HCT116 (cell line): ENCODE data around the gene ANTKMT. TPM values are rescaled to one million over a fixed set of nuclear protein-coding genes. Genes with fewer than 3 reads are reported as not detected.

Source experiments
- ATAC-seq: fragments of 200-7000 bp; cut with Tn5 transposase; 2 replicates; pipeline ENCODE4 v1.9.1; 2020; ENCODE audit warnings: mild to moderate bottlenecking, moderate library complexity
- BruUV-seq: library from RNA; stranded (reverse); fragments of 400-500 nt; replicated peaks from 2 replicates; lab custom pipeline; 2021; lab: Mats Ljungman, UMichigan
- CTCF ChIA-PET: fragments of 300-600 bp; sonication (Branson Sonifier 250); formaldehyde crosslinking; loops from one replicate; lab custom pipeline; 2021; ENCODE audit warnings: antibody characterized with exemption; lab: Charles Lee
- POLR2A ChIA-PET: fragments of 300-600, 350-600 bp; sonication (Branson Sonifier 250); formaldehyde crosslinking; loops from one replicate; lab custom pipeline; 2021; ENCODE audit warnings: antibody characterized with exemption; lab: Charles Lee
- RAD21 ChIA-PET, 2 experiments: fragments of 300-600 bp; sonication (Branson Sonifier 250); formaldehyde crosslinking; loops; one replicate each; lab custom pipeline; 2023; ENCODE audit warnings: low total read pairs in 2 of 2; ENCODE audit not compliant: uncharacterized antibody in 2 of 2, unreplicated experiment in 2 of 2, low non-redundant PET in 1 of 2; lab: Charles Lee
- DNase-seq: peaks from one replicate; pipeline ENCODE4 v3.0.0-alpha.2; 2010; ENCODE audit warnings: low read depth, low spot score
- H2AFZ ChIP-seq: fragments of 200-600 bp; shearing (Covaris generic), sonication (generic); 2 replicates; pipeline ENCODE4 v1.6.1; 2017; ENCODE audit warnings: low read depth, mixed run types, mixed read lengths, antibody characterized with exemption, low read length; ENCODE audit not compliant: poor library complexity, severe bottlenecking
- H3K27ac ChIP-seq: 2 replicates; pipeline ENCODE4 v1.5.1; 2012; ENCODE audit warnings: low read depth, low read length
- H3K27me3 ChIP-seq: fragments of 200-600 bp; sonication (generic); 2 replicates; pipeline ENCODE4 v1.6.1; 2016; ENCODE audit warnings: mixed run types, low read length, mixed read lengths; ENCODE audit not compliant: insufficient read depth
- H3K36me3 ChIP-seq, 2 experiments: fragments of 200-500 bp in 1 of 2; fragments of 200-600 bp in 1 of 2; sonication (Bioruptor generic) in 1 of 2; sonication (generic) in 1 of 2; 2 replicates each; pipeline versions ENCODE4 v1.5.1 to v1.6.1; 2014 to 2016; ENCODE audit warnings: low read length in 2 of 2, inconsistent platforms in 1 of 2, mixed read lengths in 1 of 2, mixed run types in 1 of 2; ENCODE audit not compliant: insufficient read depth in 2 of 2, control insufficient read depth in 1 of 2
- H3K4me1 ChIP-seq, 2 experiments: fragments of 200-600 bp in 1 of 2; sonication (generic) in 1 of 2; 2 replicates each; pipeline versions ENCODE4 v1.5.1 to v1.6.1; 2012 to 2017; ENCODE audit warnings: low read length in 2 of 2, inconsistent platforms in 1 of 2, mild to moderate bottlenecking in 1 of 2, mixed read lengths in 1 of 2, mixed run types in 1 of 2, moderate library complexity in 1 of 2; ENCODE audit not compliant: insufficient read depth in 2 of 2, control insufficient read depth in 1 of 2
- H3K4me2 ChIP-seq: fragments of 200-600 bp; sonication (generic); 2 replicates; pipeline ENCODE4 v1.6.1; 2017; ENCODE audit warnings: mixed run types, low read length, mixed read lengths
- H3K4me3 ChIP-seq, 2 experiments: fragments of 200-600 bp in 1 of 2; sonication (generic) in 1 of 2; replicated peaks in 1 of 2; 2 replicates each; pipeline ENCODE4 v1.5.1; 2011 to 2016; ENCODE audit warnings: low read length in 2 of 2, control low read depth in 1 of 2, low read depth in 1 of 2, mild to moderate bottlenecking in 1 of 2, mixed read lengths in 1 of 2, mixed run types in 1 of 2
- H3K79me2 ChIP-seq: fragments of 200-600 bp; sonication (generic); 2 replicates; pipeline ENCODE4 v1.6.1; 2017; ENCODE audit warnings: mild to moderate bottlenecking, mixed run types, low read length, moderate library complexity, mixed read lengths; ENCODE audit not compliant: insufficient read depth
- H3K9ac ChIP-seq: fragments of 200-600 bp; sonication (generic); 2 replicates; pipeline ENCODE4 v1.6.1; 2016; ENCODE audit warnings: low read length, mixed read lengths
- H3K9me2 ChIP-seq: fragments of 200-600 bp; sonication (generic), shearing (Covaris generic); 2 replicates; pipeline ENCODE4 v1.6.1; 2017; ENCODE audit warnings: mixed run types, mild to moderate bottlenecking, moderate library complexity; ENCODE audit not compliant: insufficient read depth
- H3K9me3 ChIP-seq, 2 experiments: fragments of 200-500 bp in 1 of 2; fragments of 200-600 bp in 1 of 2; sonication (Bioruptor generic) in 1 of 2; sonication (generic) in 1 of 2; 2 replicates each; pipeline ENCODE4 v1.6.1; 2014 to 2017; ENCODE audit warnings: low read length in 2 of 2, mixed read lengths in 2 of 2, inconsistent platforms in 1 of 2, low read depth in 1 of 2, mild to moderate bottlenecking in 1 of 2, mixed run types in 1 of 2, moderate library complexity in 1 of 2; ENCODE audit not compliant: control insufficient read depth in 1 of 2, insufficient read depth in 1 of 2
- H4K20me1 ChIP-seq: fragments of 200-600 bp; sonication (generic), shearing (Covaris generic); 2 replicates; pipeline ENCODE4 v1.6.1; 2017; ENCODE audit warnings: mixed run types, mild to moderate bottlenecking, moderate library complexity; ENCODE audit not compliant: insufficient read depth
- CBX3 ChIP-seq: IDR thresholded peaks from 2 replicates; pipeline ENCODE4 v1.6.1; 2012; ENCODE audit warnings: low read depth
- CEBPB ChIP-seq: IDR thresholded peaks from 2 replicates; pipeline ENCODE4 v1.6.1; 2012; ENCODE audit warnings: low read depth
- CTCF ChIP-seq, 3 experiments: fragments of 200-600 bp in 1 of 3; sonication (generic) in 1 of 3; IDR thresholded peaks in 2 of 3; conservative IDR thresholded peaks in 1 of 3; 2 replicates each; pipeline ENCODE4 v1.5.1; 2012 to 2017; ENCODE audit warnings: low read depth in 2 of 3, low read length in 2 of 3, antibody characterized with exemption in 1 of 3, borderline replicate concordance in 1 of 3, control low read depth in 1 of 3, mild to moderate bottlenecking in 1 of 3, mixed read lengths in 1 of 3, mixed run types in 1 of 3, moderate library complexity in 1 of 3; ENCODE audit not compliant: insufficient read depth in 1 of 3
- ELF1 ChIP-seq: IDR thresholded peaks from 2 replicates; pipeline ENCODE4 v1.6.1; 2012; ENCODE audit warnings: low read depth, borderline replicate concordance
- EZH2 ChIP-seq: fragments of 200-600 bp; sonication (generic); IDR thresholded peaks from 2 replicates; pipeline ENCODE4 v1.6.1; 2017; ENCODE audit warnings: antibody characterized with exemption, mixed run types
- POLR2A ChIP-seq: IDR thresholded peaks from 2 replicates; pipeline ENCODE4 v1.7.0; 2011; ENCODE audit warnings: borderline replicate concordance; ENCODE audit not compliant: insufficient read depth, insufficient read length; ENCODE audit errors: extremely low read depth
- POLR2AphosphoS5 ChIP-seq: IDR thresholded peaks from 2 replicates; pipeline ENCODE4 v1.6.1; 2011; ENCODE audit warnings: mild to moderate bottlenecking, low read depth, low read length, moderate library complexity
- RAD21 ChIP-seq: IDR thresholded peaks from 2 replicates; pipeline ENCODE4 v1.6.1; 2012; ENCODE audit warnings: low read depth, mild to moderate bottlenecking
- SIN3A ChIP-seq: IDR thresholded peaks from 2 replicates; pipeline ENCODE4 v1.6.1; 2012; ENCODE audit warnings: low read depth
- SP1 ChIP-seq: IDR thresholded peaks from 2 replicates; pipeline ENCODE4 v1.6.1; 2012; ENCODE audit warnings: low read depth
- SRF ChIP-seq: IDR thresholded peaks from 2 replicates; pipeline ENCODE4 v1.6.1; 2012; ENCODE audit warnings: low read depth
- TCF7L2 ChIP-seq: IDR thresholded peaks from 2 replicates; pipeline ENCODE4 v1.7.0; 2011; ENCODE audit warnings: borderline replicate concordance, inconsistent platforms; ENCODE audit not compliant: insufficient read depth, insufficient read length; ENCODE audit errors: extremely low read depth
- intact Hi-C: fragments of 100-400 bp; cut with micrococcal nuclease; formaldehyde crosslinking; loops from 2 replicates; pipeline ENCODE4 v1.10.0; 2022
- total RNA-seq: library from RNA; stranded (reverse); gene quantifications from one replicate; pipeline ENCODE4 v1.2.1, GENCODE V29; 2021; ENCODE audit not compliant: unreplicated experiment

ANTKMT gene
- total RNA-seq, 1 experiment from 2014 or later: 65.4 TPM

- peak overlapping the region; percentile 98; the same call in 1 of the 2 replicates for H3K9ac ChIP-seq
- H3K4me1 ChIP-seq: peaks cover 5 to 29% of the 10 kb centered on the region in 2 experiments; a peak in 3 of 4 replicates
- peak overlapping the region; percentile 99 for H3K4me2 ChIP-seq
- H3K27ac ChIP-seq: peak overlapping the region; percentile 95
- H3K4me3 ChIP-seq: peak overlapping the region; percentile 80 to 89; a peak in 3 of 4 replicates
- H3K9me3 ChIP-seq: no peaks in the 10 kb centered on the region
- TF ChIP-seq SP1: no peak
- TF ChIP-seq POLR2AphosphoS5: 0 out of 2 replicates have a peak, but pooled peaks have one; percentile 13
- ATAC-seq: no peak
- BruUV-seq: no TSS peak
- RAD21 ChIA-PET: no interaction called here
- H3K9me2 ChIP-seq: no peaks in the 10 kb centered on the region
- peaks cover 0 to 3% of the 10 kb centered on the region in 2 experiments; a peak in 2 of 4 replicates for H3K36me3 ChIP-seq
- intact Hi-C loops: no loop called here
- DNase-seq: no peak
- peaks cover 19% of the 10 kb centered on the region; the same call in 1 of the 2 replicates for H3K79me2 ChIP-seq
- POLR2A ChIA-PET: interaction anchor here (0.9 kb wide), 1 partner anchor 9 kb away, joined by 3 read pairs; the partner anchor contains the start of gene ANTKMT
- CTCF ChIA-PET: interaction anchor here (3.0 kb wide), 1 partner anchor 11 kb away, joined by 9 read pairs; the partner anchor contains the start of gene CIAO3
- H3K27me3 ChIP-seq: no peaks in the 10 kb centered on the region
- H4K20me1 ChIP-seq: no peaks in the 10 kb centered on the region
- H2AFZ ChIP-seq: no peak overlapping the region
Observed at GRCh38 chr16:729768-730665, 9.1 kb downstream of the ANTKMT start.

- ATAC-seq: no peak
- no peak overlapping the region for H2AFZ ChIP-seq
- no peak overlapping the region for H3K4me2 ChIP-seq
- H3K27ac ChIP-seq: peak overlapping the region; percentile 95; the same call in 1 of the 2 replicates
- H3K4me3 ChIP-seq: no peak overlapping the region
- H3K9me2 ChIP-seq: no peaks in the 10 kb centered on the region
- no peak overlapping the region for H3K9ac ChIP-seq
- BruUV-seq: no TSS peak
- H3K9me3 ChIP-seq: no peaks in the 10 kb centered on the region
- H3K4me1 ChIP-seq: peaks cover 4 to 25% of the 10 kb centered on the region in 2 experiments; a peak in 3 of 4 replicates
- CTCF ChIA-PET: interaction anchor here (3.0 kb wide), 1 partner anchor 10 kb away, joined by 9 read pairs; the partner anchor contains the start of gene CIAO3
- no peaks in the 10 kb centered on the region for H3K27me3 ChIP-seq
- RAD21 ChIA-PET: no interaction called here
- no peaks in the 10 kb centered on the region for H4K20me1 ChIP-seq
- intact Hi-C loops: no loop called here
- H3K79me2 ChIP-seq: peaks cover 19% of the 10 kb centered on the region; the same call in 1 of the 2 replicates
- peaks cover 3 to 9% of the 10 kb centered on the region in 2 experiments; a peak in 3 of 4 replicates for H3K36me3 ChIP-seq
- POLR2A ChIA-PET: interaction anchor here (0.9 kb wide), 1 partner anchor 10 kb away, joined by 3 read pairs; the partner anchor contains the start of gene ANTKMT
- DNase-seq: no peak
- TF ChIP-seq POLR2AphosphoS5 (no peak), TCF7L2 (no peak), SIN3A (no peak), POLR2A (no peak), EZH2 (no peak), SRF (no peak), SP1 (no peak), ELF1 (no peak), CTCF (IDR thresholded peaks at IDR 0.05 in 2 of 3, conservative IDR thresholded peaks at IDR 0.05 in 1 of 3; ENCODE audit: borderline replicate concordance in 1 of 3, insufficient read depth in 1 of 3, low read depth in 2 of 3, low read length in 2 of 3) (no peak), CBX3 (no peak), RAD21 (no peak), CEBPB (no peak)
- TF ChIP-seq, all 23 proteins: peak for 0
Observed at GRCh38 chr16:730666-731509, 9.9 kb downstream of the ANTKMT start.
